ENCODE measurements around the gene ZNF669. TPM values are rescaled to one million over a fixed set of nuclear protein-coding genes. Genes with fewer than 3 reads are reported as not detected.

Gene ZNF669
- total RNA-seq, 1 experiment from 2014 or later = 19.5 TPM

- H3K4me1 ChIP-seq (ENCODE audit: insufficient read depth, low read length) = no peaks in the 10 kb centered on the region; the same call in 1 of the 2 replicates
- no peak overlapping the region for H3T11ph ChIP-seq (ENCODE audit: low read length)
- H3K27me3 Mint-ChIP-seq (ENCODE audit: low read depth) = peaks cover 6% of the 10 kb centered on the region
- H2BK15ac ChIP-seq (ENCODE audit: low read depth, low read length) = no peak overlapping the region
- no peak for DNase-seq
- no peak overlapping the region for H3K4me2 ChIP-seq (ENCODE audit: insufficient read depth, insufficient read length, low read length)
- peaks cover 8 to 14% of the 10 kb centered on the region in 2 experiments; a peak in 4 of 5 replicates for H3K9me3 Mint-ChIP-seq
- H4K8ac ChIP-seq (replicated peaks; ENCODE audit: insufficient read length, low read depth, low read length) = no peak overlapping the region
- H2AK5ac ChIP-seq (ENCODE audit: insufficient read length, low read length) = no peak overlapping the region
- no peak overlapping the region for H3K18ac ChIP-seq (ENCODE audit: insufficient read length, low read depth, low read length)
- no peaks in the 10 kb centered on the region; a peak in 1 of 7 replicates for H3K36me3 Mint-ChIP-seq (ENCODE audit: insufficient read depth in 1 of 3, low read depth in 3 of 3)
- no peaks in the 10 kb centered on the region for H4K20me1 ChIP-seq (ENCODE audit: control insufficient read depth, insufficient read depth, insufficient read length)
- H3K27ac ChIP-seq (ENCODE audit: insufficient read length, low read depth, low read length) = no peak overlapping the region
- no peak overlapping the region for H2BK5ac ChIP-seq (ENCODE audit: insufficient read length, low read length)
- H2AFZ ChIP-seq (ENCODE audit: low read length) = no peak overlapping the region
- no peak overlapping the region for H3K56ac ChIP-seq (ENCODE audit: insufficient read length, low read depth, low read length)
- H3K79me1 ChIP-seq (ENCODE audit: insufficient read depth, low read depth, low read length, poor library complexity, severe bottlenecking) = no peaks in the 10 kb centered on the region
- H2BK120ac ChIP-seq (ENCODE audit: low read depth, low read length, poor library complexity, severe bottlenecking) = no peak overlapping the region
- no peak overlapping the region for H2BK20ac ChIP-seq (ENCODE audit: low read depth, low read length, poor library complexity, severe bottlenecking)
- H4K91ac ChIP-seq (ENCODE audit: insufficient read length, low read depth, low read length) = no peak overlapping the region
- no peak overlapping the region for H3K4me3 Mint-ChIP-seq
- H3K23me2 ChIP-seq (ENCODE audit: insufficient read length, low read depth, low read length, poor library complexity, severe bottlenecking) = no peaks in the 10 kb centered on the region
- H3K14ac ChIP-seq (ENCODE audit: insufficient read depth, low read length) = no peak overlapping the region
- no peak overlapping the region for H4K5ac ChIP-seq (ENCODE audit: insufficient read length, low read depth, low read length)
- H3K79me2 ChIP-seq (ENCODE audit: insufficient read depth, low read length) = no peaks in the 10 kb centered on the region
- H3K23ac ChIP-seq (ENCODE audit: insufficient read length, low read depth, low read length) = no peak overlapping the region
- H3K9ac ChIP-seq (ENCODE audit: extremely low read depth, insufficient read length, low read length) = no peak overlapping the region
- H3K4ac ChIP-seq (ENCODE audit: low read depth, low read length) = no peak overlapping the region
- no peak overlapping the region for H2BK12ac ChIP-seq (ENCODE audit: insufficient read length, low read depth, low read length)
- H3K27ac Mint-ChIP-seq = no peak overlapping the region
- H3K4me1 Mint-ChIP-seq = peaks cover 6 to 12% of the 10 kb centered on the region in 2 experiments
- no peaks in the 10 kb centered on the region for H3K27me3 ChIP-seq (ENCODE audit: insufficient read depth, low read length)
- TF ChIP-seq CTCF (conservative IDR thresholded peaks at IDR 0.05) = no peak
- WGBS (ENCODE audit: extremely low coverage, insufficient read length, low lambda C conversion rate) = no CpG with 5 or more reads among the region's 8 CpGs
- H3K9me3 ChIP-seq (ENCODE audit: control insufficient read depth, low read depth, low read length) = no peaks in the 10 kb centered on the region
Measured at GRCh38 chr1:247085310-247085709, 18.8 kb downstream of the ZNF669 start.

Measured in H9 (cell line).